GM10266 (cell line): Measurements from ENCODE around the gene SLC1A2.

ENCODE experiments used
- DNase-seq: peaks from one replicate; pipeline ENCODE4 v3.0.0; 2012; ENCODE audit errors: extremely low spot score
- CTCF ChIP-seq: IDR thresholded peaks from 2 replicates; pipeline ENCODE4 v1.5.1; 2012; ENCODE audit warnings: mild to moderate bottlenecking, low read depth; ENCODE audit not compliant: control insufficient read depth, insufficient read depth; ENCODE audit errors: missing control alignments

SLC1A2 gene

GRCh38 chr11:35359321-35360054, 59.9 kb downstream of the SLC1A2 start:
- TF ChIP-seq CTCF: no peak
- DNase-seq: no peak

DNA sequence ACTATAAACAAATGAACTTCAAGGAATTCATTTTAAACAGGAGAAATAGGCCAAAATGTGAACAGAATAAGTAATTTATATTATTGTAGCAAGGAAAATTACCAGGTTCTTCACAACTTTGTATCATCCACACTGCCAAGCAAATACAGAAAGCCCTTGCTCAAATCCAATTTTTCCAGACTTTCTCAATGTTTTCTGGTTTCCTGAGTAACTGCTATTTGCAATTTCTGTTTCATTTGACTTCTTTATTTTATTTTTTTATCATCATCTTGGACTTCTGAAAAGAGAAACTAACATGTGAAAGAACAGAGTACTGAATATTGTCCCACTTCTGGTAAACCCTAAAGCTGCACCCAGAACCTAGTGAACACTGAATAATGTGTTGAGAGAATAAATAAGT, 61.0 kb downstream of the SLC1A2 start:
- DNase-seq: no peak
- TF ChIP-seq CTCF: no peak

GRCh38 chr11:35357923-35358322, 61.4 kb downstream of the SLC1A2 start:
- no peak for TF ChIP-seq CTCF

GRCh38 chr11:35355102-35355749, 64.1 kb downstream of the SLC1A2 start:
- TF ChIP-seq CTCF: no peak
- no peak for DNase-seq

More at GRCh38 chr11:35357923-35358322, 61.4 kb downstream of the SLC1A2 start:
- no peak for DNase-seq

DNA sequence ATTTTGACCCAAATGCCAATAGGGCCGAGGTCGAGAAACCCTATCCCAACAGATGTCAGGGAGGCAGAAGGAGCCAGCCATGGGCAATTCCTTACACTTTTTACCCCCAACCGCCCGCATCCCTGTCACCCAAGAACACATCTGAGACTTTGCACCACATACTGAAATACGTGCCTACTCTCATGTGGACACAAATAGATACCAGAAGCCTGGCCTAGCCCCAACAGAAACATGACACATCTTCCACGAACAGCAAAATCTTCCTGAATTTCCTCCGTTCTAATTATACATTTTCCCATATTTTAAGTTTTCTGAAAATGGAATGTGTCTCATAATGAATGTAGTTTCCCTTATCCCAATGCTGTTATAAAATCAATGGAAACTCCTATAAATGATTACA, 64.7 kb downstream of the SLC1A2 start:
- no peak for TF ChIP-seq CTCF
- no peak for DNase-seq

DNA sequence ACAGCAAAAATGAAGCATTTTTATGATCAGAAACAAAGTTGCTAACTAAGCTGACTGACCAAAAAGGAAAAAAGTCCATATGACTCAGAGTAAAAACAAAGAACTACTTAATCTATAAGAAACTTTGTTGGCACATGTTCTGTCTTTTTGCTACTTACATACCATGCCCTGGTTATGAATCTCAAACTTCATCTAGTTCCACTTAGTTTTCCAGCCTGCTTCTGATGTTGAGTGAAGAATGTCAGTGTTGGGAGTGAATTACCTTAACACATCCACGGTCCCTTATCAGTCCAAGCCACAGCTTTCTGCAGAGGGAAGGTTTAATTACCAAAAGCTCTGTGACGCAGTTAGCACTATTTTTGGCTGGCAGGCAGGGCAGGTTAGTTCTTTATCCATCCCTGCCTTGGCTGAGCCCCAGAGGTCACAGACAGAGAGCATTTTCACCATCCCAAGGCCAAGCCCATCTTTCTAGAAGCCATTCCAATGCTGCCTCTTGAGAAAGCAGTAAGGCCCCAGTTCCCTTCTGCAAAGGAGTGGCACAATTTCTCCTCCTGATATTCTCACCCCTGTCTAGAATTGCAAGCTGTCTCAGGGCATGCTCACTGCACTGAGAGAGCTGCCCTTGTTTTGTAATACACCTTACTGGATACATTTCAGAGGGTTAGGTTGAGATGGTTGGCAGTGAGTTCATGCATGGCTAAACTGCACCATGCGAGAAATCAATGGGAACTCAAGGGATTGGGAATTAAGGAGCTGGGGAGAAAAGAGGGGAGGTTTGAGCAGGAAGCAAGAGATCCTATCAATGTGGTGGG, 67.1 kb downstream of the SLC1A2 start:
- no peak for DNase-seq
- no peak for TF ChIP-seq CTCF
